ENCODE measurements around the gene CWC27.
A peak's percentile ranks its signal among the peaks of the same experiment; 100 is the strongest.

The CWC27 gene

DNA sequence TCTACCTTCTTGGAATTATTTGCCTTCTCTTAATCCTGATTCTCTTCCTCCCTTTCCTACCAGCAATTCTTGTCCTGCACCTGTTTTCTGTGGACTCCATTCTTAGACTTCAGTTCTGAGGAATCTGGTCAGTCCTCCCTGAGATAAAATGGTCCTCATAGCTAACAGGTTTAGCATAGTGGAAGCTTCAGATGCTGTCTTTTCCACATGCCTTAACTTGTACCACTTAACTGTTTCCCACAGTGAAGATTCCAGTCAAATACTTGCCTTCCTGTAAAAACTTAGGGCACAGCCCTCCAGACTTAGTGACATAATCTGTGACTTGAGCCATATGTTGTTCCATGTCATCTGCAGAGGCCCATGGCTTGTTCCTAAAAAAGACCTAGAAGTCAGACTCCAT is 261.3 kb downstream of the CWC27 start:
- no peak for TF ChIP-seq GATA3 (IDR thresholded peaks at IDR 0.05; ENCODE audit: low read depth, low read length)
- no peak for TF ChIP-seq GATA2 (IDR thresholded peaks at IDR 0.05; ENCODE audit: low read depth, low read length)

DNA sequence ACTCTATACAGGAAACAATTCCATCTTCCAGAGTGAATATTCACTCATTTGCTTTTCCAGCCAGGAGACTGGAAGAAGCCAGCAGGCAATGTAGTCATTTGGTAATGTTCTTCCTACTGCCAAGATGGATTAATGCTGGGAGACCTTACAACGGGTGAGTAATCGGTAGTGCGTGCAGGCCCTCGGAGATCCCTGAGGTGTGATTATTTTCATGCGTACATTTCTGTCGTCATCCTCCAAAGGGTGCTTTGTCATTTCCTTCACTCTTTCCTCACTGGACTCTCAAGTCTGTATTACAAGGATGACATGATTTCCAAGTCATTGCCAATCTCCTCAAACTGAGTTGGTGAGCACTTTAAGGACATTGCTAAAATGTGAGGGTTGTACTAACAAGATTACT is 263.5 kb downstream of the CWC27 start:
- TF ChIP-seq GATA3 (IDR thresholded peaks at IDR 0.05; ENCODE audit: low read depth, low read length) (no peak), GATA2 (IDR thresholded peaks at IDR 0.05; ENCODE audit: low read depth, low read length) (no peak)

DNA sequence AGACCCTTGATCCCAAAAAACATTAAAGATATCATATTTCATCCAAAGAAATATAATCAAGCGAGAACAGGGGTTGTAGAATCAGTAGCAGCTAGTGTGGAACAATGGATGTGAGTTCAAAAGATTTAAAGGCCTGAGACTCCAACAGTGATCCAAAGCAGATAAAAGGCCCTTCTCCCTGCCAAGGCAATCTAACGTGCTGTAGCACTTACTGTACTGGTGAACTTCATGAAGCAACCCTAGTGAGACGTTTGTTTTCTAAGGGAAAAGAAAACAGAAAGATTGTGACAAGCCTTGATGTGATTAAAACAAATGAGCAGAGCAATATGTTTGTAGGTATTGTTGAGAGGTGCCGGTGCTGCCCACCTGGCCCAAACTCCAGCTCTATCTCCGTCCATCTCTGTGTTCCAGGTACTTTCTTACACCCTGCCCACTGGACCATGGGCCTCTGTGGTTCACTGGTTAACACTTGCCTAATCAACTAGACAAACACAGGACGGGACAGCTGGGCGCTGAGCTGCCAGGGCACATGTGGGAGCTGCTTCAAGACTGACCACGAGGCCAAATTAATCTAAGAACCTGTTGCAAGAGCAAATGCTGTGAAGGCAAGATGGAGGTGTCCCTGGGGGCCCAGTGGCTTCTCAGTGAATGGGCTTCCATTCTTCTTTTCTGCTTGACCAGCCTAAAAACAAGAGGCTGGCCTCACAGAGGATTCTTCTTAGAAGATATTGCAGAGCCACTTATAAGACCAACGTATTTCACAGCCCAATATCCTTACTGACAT is 265.5 kb downstream of the CWC27 start:
- TF ChIP-seq GATA3 (IDR thresholded peaks at IDR 0.05; ENCODE audit: low read depth, low read length) (no peak), GATA2 (IDR thresholded peaks at IDR 0.05; ENCODE audit: low read depth, low read length) (no peak)

DNA sequence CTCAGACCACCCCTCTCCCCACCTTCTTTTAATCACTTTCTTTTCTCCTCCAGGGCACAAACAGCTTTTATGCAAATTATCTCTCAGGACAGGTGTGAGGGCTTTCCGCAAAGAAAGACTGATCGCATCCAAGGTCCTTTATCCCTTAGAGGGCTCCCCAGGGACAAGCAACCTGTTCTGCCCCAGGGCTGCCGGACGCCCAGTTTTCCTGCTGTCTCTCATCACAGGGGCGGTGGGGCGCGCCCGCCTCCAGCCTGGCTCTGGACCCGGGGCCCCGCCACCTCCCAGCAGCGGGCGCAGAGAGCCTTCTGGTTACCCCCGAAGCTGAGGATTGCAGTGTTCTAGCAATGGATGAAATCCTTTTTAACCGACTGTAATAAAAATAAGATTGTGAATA is 266.1 kb downstream of the CWC27 start:
- TF ChIP-seq GATA2 (IDR thresholded peaks at IDR 0.05; ENCODE audit: low read depth, low read length) (no peak), GATA3 (IDR thresholded peaks at IDR 0.05; ENCODE audit: low read depth, low read length) (no peak)

DNA sequence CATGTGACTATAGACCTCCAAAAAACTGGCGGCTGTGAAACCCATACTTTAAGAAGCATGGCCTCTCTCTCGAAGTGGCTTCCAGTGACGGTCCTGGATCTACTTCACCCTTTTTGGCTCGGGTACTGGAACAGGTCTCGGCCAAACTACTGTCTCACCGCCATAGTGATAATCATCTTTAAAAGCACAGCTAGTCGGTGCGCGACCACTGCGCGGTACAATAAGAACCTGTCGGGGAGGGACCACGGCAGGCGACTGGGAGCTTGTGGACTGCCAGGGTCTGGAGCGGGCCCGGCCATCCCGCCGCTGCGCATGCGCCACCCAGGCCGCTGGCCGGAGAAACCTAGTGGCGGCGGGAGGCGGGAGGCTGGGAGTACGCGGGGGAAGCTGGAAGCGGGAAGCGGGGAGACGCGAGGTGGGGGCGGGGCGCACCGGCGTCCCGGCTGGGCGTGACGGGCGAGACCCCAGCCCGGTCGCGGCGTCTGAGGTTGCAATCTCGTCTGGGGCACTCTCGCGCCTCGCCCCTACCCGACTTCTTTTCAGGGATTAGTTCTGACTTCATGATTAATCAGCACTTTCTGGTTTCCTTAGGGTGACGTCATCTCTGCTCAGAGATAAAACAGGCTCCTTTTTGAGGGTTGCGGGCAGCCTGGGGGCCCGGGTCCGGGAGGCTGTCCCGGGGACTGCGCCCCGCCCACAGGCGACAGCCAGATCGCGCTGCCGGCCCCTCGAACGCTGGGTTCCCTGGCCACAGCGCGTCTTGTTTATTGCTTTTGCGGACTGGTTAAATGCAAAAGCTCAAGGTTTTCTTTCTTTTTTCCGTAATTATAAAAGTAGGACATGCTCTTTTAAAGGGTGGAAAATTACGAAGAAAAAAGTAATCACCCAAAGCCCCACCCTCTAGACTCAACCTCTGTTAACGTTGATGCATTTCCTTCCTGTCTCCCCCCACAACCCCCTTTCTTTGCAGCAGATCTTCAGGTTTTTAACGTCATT is 266.8 kb downstream of the CWC27 start:
- TF ChIP-seq GATA3 (IDR thresholded peaks at IDR 0.05; ENCODE audit: low read depth, low read length) (no peak), GATA2 (IDR thresholded peaks at IDR 0.05; ENCODE audit: low read depth, low read length) (peak; percentile 45)

DNA sequence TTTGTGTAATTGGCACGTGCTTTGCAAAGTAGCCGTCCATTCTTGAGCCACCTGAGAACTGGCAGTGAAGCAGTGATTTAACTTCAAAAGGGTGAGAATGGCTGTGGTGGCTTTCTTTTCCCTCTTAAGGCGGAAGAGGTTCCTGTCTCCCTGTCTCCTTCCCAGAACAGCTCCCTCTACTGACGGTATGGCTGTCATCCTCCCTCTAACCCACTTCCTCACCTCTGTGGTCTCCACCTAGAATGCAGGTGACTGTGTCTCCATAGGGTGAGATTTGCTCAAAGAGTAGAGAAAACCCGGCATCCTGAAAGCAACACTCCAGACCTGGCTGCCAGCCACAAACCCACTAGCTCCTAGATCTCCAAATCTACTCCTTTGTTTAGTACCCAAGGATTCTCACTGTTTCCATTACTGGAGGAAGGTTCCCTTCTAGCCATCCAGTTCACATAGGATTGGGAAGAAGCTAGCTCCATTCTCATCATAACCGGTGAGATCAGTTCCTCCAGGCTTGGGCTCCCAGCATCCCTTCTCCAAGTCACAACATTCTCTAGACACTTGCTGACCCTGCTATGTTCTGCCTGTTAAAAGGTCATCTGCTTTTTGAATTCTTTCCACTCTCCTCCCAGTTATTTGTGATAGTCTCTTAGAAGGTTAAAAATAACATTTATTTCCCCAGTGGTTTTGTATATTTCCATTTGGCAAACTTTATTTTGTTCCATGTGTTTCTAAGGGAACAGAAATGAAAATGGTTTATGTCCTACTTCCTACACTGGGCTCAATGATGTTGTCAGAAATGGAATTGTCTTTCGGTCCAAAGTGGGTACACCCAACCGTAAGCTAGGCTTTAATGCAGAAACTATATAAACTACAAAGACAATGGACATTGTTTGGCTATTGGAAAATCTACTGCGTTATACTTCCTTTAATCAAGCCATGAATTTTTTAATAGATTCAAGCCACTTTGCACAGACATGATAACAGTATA is 269.4 kb downstream of the CWC27 start:
- no peak for TF ChIP-seq GATA3 (IDR thresholded peaks at IDR 0.05; ENCODE audit: low read depth, low read length)
- no peak for TF ChIP-seq GATA2 (IDR thresholded peaks at IDR 0.05; ENCODE audit: low read depth, low read length)

DNA sequence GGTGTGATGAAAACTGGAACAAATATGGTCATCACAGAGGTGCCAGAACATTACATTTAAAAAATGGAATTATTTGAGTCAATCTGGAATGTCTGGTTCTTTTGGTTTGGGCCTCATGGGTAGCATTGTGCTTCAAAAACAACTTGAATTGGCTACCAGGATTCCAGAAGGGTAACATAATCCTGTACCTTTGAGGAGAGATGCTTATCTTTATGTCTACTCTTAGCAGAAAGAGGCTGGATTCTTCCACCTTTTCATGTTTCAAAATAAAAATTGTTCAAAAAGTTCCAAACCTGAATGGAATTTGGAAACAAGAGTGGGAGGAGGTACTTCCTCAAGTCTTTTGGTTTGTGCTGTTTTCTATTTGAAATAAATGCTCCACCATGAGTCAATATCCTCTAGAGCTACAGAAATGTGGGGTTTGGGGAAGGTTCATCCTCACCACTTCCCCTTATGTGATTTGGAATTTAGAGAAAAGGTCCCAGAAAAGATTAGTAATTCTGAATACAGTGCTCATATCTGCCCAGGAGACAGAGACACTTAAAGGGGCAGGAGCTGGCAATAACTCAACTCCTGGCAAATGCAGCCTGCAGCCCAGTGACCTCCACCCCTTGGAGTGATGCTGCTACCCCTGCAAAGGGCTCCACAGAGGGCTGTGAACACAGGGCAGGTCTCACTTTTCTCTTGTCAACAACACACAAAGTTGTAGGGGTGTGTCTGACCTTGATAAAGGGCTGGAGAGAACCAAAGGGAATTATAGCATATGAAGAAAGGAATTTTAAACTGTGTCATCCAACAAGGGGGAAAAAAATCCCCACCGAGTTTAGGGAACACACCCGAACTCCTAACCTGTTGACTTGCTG is 272.8 kb downstream of the CWC27 start:
- TF ChIP-seq GATA3 (IDR thresholded peaks at IDR 0.05; ENCODE audit: low read depth, low read length) (no peak), GATA2 (IDR thresholded peaks at IDR 0.05; ENCODE audit: low read depth, low read length) (no peak)

DNA sequence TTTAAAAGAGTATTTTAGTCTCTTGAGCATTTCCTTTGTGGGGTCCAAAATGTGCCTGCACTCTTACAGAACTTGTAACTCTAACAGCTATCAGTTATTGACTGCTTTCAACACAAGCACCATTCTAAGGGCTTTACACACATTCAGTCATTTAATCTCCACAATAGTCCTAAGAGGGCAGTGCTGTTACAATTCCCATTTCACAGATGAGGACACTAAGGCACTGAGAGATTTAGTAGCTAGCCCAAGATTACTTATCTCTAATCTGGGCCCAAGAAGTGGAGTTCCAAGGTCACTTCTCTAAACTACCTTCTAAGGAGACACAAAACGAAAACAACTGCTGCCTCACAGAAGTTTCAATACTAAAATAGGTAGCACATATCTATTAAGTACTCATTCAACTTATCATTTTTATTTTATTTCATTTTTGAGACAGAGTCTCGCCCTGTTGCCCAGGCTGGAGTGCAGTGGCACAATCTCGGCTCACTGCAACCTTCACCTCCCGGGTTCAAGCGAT is 275.2 kb downstream of the CWC27 start:
- TF ChIP-seq GATA2 (IDR thresholded peaks at IDR 0.05; ENCODE audit: low read depth, low read length) (no peak), GATA3 (IDR thresholded peaks at IDR 0.05; ENCODE audit: low read depth, low read length) (no peak)

DNA sequence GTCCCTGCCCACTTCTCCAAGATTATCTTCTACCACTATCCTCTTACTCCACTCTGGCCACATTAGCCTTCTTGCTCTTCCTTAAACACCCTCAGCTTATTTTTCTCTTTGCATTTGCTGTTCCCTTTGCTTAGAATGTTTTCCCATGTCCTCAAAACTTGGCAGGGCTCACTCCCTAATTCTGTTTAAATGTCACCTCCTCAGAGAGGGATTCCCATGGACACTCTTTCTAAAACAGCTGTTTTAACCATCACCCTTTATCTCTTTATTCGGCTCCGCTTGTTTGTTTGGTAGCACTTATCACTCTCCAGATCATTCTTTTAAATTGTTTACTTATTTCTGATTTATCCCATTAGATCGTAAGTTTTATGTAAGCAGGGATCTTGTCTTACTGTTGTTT is 278.5 kb downstream of the CWC27 start:
- no peak for TF ChIP-seq GATA2 (IDR thresholded peaks at IDR 0.05; ENCODE audit: low read depth, low read length)
- no peak for TF ChIP-seq GATA3 (IDR thresholded peaks at IDR 0.05; ENCODE audit: low read depth, low read length)

DNA sequence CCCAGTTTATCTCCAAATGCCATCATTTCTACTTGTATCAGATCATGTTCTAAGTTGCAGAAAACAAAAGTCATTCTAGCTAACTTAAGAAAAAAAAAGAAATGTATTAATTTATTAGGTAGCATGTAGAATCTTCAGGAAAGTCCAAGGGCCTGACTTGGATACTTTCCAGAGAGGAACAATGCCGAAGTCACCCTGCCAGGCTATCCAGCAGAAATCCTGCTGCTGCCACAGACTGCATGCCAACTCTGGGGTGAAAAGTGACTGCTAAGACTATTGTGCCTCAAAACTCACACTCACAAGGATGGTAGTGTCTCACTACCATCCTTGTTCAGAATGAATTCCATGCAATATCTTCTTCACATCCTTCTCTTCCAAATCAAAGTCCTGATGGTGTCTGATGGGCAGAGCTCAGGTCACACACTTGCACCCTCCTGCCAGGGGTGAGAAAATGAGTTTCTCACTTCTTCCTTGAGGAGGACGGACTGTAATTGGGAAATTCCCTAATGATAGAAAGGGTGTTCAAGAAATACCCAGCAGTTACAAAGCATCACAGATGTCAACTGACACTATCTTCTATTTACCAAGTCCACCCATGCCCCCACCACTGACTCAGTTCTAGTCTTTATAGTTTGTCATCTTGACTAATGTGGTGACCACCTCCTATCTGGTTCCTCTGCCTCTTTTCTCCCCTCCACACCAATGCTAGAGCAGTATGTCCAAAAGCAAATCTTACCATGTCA is 279.4 kb downstream of the CWC27 start:
- no peak for TF ChIP-seq GATA2 (IDR thresholded peaks at IDR 0.05; ENCODE audit: low read depth, low read length)
- no peak for TF ChIP-seq GATA3 (IDR thresholded peaks at IDR 0.05; ENCODE audit: low read depth, low read length)

DNA sequence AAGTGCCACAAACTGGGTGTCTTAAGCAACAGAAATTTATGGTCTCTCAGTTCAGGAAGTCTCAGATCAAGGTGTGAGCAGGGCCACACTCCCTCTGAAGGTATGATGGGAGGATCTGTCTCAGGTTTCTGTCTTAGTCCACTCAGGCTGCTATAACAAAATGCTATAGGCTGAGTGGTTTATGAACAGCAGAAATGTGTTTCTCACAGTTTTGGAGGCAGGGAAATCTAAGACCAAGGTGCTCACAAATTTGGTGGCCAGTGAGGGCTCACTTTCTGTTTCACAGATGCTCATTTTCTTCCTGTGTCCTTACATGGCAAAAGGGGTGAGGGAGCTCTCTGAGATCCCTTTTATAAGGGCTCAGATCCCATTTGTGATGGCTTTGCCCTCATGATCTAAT is 281.4 kb downstream of the CWC27 start:
- TF ChIP-seq GATA2 (IDR thresholded peaks at IDR 0.05; ENCODE audit: low read depth, low read length): no peak
- TF ChIP-seq GATA3 (IDR thresholded peaks at IDR 0.05; ENCODE audit: low read depth, low read length): no peak

Data from SH-SY5Y (cell line).